K562 (cell line): Measurements from ENCODE around the gene SMS. TPM values are rescaled to one million over a fixed set of nuclear protein-coding genes. Genes with fewer than 3 reads are reported as not detected.

Source experiments
- ATAC-seq: fragments of 200-7000 bp; cut with Tn5 transposase; 3 replicates; pipeline ENCODE4 v1.9.1; 2020; ENCODE audit warnings: moderate library complexity
- BruUV-seq: library from RNA; stranded (reverse); fragments of 400-500 nt; replicated peaks from 2 replicates; lab custom pipeline; 2021; lab: Mats Ljungman, UMichigan
- CTCF ChIA-PET: fragments of 300-600 bp; formaldehyde crosslinking; extraction: SDS; loops from one replicate; lab custom pipeline; 2021; ENCODE audit warnings: low intra/inter-chr PET ratio; lab: Yijun Ruan, JAX
- POLR2A ChIA-PET: fragments of 300-600, 350-650 bp; sonication (Branson Sonifier 250); formaldehyde crosslinking; extraction: SDS; loops from one replicate; lab custom pipeline; 2021; ENCODE audit warnings: antibody characterized with exemption, inconsistent platforms; lab: Yijun Ruan, JAX
- DNase-seq, 4 experiments: peaks; one replicate each; pipeline versions ENCODE4 v3.0.0 to v3.0.0-alpha.2; 2011 to 2018; ENCODE audit warnings: low spot score in 3 of 4, mixed read lengths in 3 of 4; ENCODE audit errors: extremely low read depth in 1 of 4
- FAIRE-seq: peaks from 2 replicates; lab custom pipeline; 2011; peaks lifted over from hg19 to GRCh38; lab: Jason Lieb, UNC
- H2AFZ ChIP-seq: 2 replicates; pipeline ENCODE4 v1.6.0; 2011; ENCODE audit warnings: low read depth, low read length, control low read depth, inconsistent platforms
- H3K27ac ChIP-seq: fragments of 200-600 bp; 3 replicates; pipeline ENCODE4 v1.8.0; 2011; ENCODE audit warnings: low read depth, mild to moderate bottlenecking, control low read depth, inconsistent platforms, low read length, moderate library complexity, mixed read lengths; ENCODE audit errors: extremely low read depth
- H3K27me3 ChIP-seq, 2 experiments: fragments of 300-600 bp in 1 of 2; 2 replicates in 1 of 2; 3 replicates in 1 of 2; pipeline versions ENCODE4 v1.6.0 to v1.8.0; 2011; ENCODE audit warnings: inconsistent platforms in 2 of 2, low read length in 2 of 2, mild to moderate bottlenecking in 1 of 2, mixed read lengths in 1 of 2, moderate library complexity in 1 of 2; ENCODE audit not compliant: control insufficient read depth in 2 of 2, insufficient read depth in 2 of 2
- H3K36me3 ChIP-seq: fragments of 300-600 bp; 3 replicates; pipeline ENCODE4 v1.8.0; 2011; ENCODE audit warnings: mild to moderate bottlenecking, low read length, inconsistent platforms; ENCODE audit not compliant: control insufficient read depth, insufficient read depth
- H3K4me1 ChIP-seq, 2 experiments: fragments of 200-600 bp in 1 of 2; replicated peaks in 1 of 2; 2 replicates in 1 of 2; 3 replicates in 1 of 2; pipeline versions ENCODE4 v1.5.1 to v1.8.0; 2011; ENCODE audit warnings: inconsistent platforms in 2 of 2, low read length in 2 of 2, mild to moderate bottlenecking in 1 of 2, mixed read lengths in 1 of 2, moderate library complexity in 1 of 2; ENCODE audit not compliant: control insufficient read depth in 2 of 2, insufficient read depth in 2 of 2
- H3K4me2 ChIP-seq: 2 replicates; pipeline ENCODE4 v1.6.1; 2011; ENCODE audit warnings: low read length, control low read depth, inconsistent platforms, mixed read lengths; ENCODE audit not compliant: insufficient read depth
- H3K4me3 ChIP-seq: fragments of 200-600 bp; sonication (generic), shearing (Covaris generic); 2 replicates; pipeline ENCODE4 v1.5.1; 2016; ENCODE audit warnings: control low read depth, inconsistent platforms
- H3K79me2 ChIP-seq: fragments of 200-600 bp; 3 replicates; pipeline ENCODE4 v1.8.0; 2011; ENCODE audit warnings: low read length, inconsistent platforms; ENCODE audit not compliant: control insufficient read depth, insufficient read depth
- H3K9ac ChIP-seq, 2 experiments: 2 replicates each; pipeline versions ENCODE4 v1.6.0 to v1.6.1; 2011; ENCODE audit warnings: low read depth in 2 of 2, low read length in 2 of 2, control low read depth in 1 of 2, inconsistent platforms in 1 of 2, mild to moderate bottlenecking in 1 of 2, mixed read lengths in 1 of 2; ENCODE audit not compliant: insufficient read depth in 1 of 2
- H3K9me1 ChIP-seq: one replicate; pipeline ENCODE4 v1.6.0; 2011; ENCODE audit warnings: inconsistent platforms, mild to moderate bottlenecking, low read length, moderate library complexity; ENCODE audit not compliant: control insufficient read depth, insufficient read depth
- H3K9me3 ChIP-seq: replicated peaks from 2 replicates; pipeline ENCODE4 v1.5.1; 2011; ENCODE audit warnings: low read depth, low read length, inconsistent platforms; ENCODE audit not compliant: control insufficient read depth, insufficient read depth
- H4K20me1 ChIP-seq: replicated peaks from 2 replicates; pipeline ENCODE4 v1.6.1; 2011; ENCODE audit warnings: low read length, inconsistent platforms, mixed read lengths; ENCODE audit not compliant: control insufficient read depth, insufficient read depth
- BCOR ChIP-seq: fragments of 450-650 bp; IDR thresholded peaks from 2 replicates; pipeline ENCODE4 v1.6.1; 2016
- CTCFL ChIP-seq: IDR thresholded peaks from 2 replicates; pipeline ENCODE4 v1.6.1; 2011; ENCODE audit warnings: borderline replicate concordance, low read depth, mild to moderate bottlenecking, moderate library complexity, low read length; ENCODE audit not compliant: insufficient read depth, poor library complexity, severe bottlenecking
- DPF2 ChIP-seq: fragments of 450-650 bp; IDR thresholded peaks from 2 replicates; pipeline ENCODE4 v1.6.1; 2016
- HDAC1 ChIP-seq, 2 experiments: fragments of 450-650 bp; IDR thresholded peaks; 2 replicates each; pipeline ENCODE4 v1.6.1; 2016 to 2017; ENCODE audit warnings: inconsistent platforms in 1 of 2, mild to moderate bottlenecking in 1 of 2, moderate library complexity in 1 of 2
- MAFG ChIP-seq: fragments of 450-650 bp; conservative IDR thresholded peaks from 2 replicates; pipeline ENCODE4 v1.6.1; 2016; ENCODE audit warnings: missing genetic modification characterization, missing compliant biosample characterization
- MTA2 ChIP-seq: fragments of 450-650 bp; IDR thresholded peaks from 2 replicates; pipeline ENCODE4 v1.6.1; 2016; ENCODE audit warnings: low read depth
- MYNN ChIP-seq, 2 experiments: sonication (generic); formaldehyde crosslinking in 1 of 2; IDR thresholded peaks; 2 replicates each; pipeline versions ENCODE4 v1.5.0 to v1.6.1; 2016 to 2020; ENCODE audit warnings: antibody characterized with exemption in 1 of 2, missing genetic modification reagents in 1 of 2
- NCOA1 ChIP-seq: fragments of 450-650 bp; IDR thresholded peaks from 2 replicates; pipeline ENCODE4 v1.6.1; 2016; ENCODE audit warnings: low read depth
- NFE2 ChIP-seq: IDR thresholded peaks from 2 replicates; pipeline ENCODE4 v1.6.1; 2014; ENCODE audit warnings: antibody characterized with exemption, low read depth
- NFIX ChIP-seq: fragments of 250-450 bp; sonication (Bioruptor Pico); IDR thresholded peaks from 2 replicates; pipeline ENCODE4 v1.4.0; 2020; ENCODE audit warnings: low read depth, mild to moderate bottlenecking, moderate library complexity
- RAD51 ChIP-seq: fragments of 450-650 bp; IDR thresholded peaks from 2 replicates; pipeline ENCODE4 v1.7.1; 2016; ENCODE audit warnings: low read depth, mild to moderate bottlenecking, borderline replicate concordance
- SIN3B ChIP-seq: fragments of 450-650 bp; IDR thresholded peaks from 2 replicates; pipeline ENCODE4 v1.6.1; 2017; ENCODE audit warnings: low read depth, mild to moderate bottlenecking, moderate library complexity
- SMAD1 ChIP-seq: fragments of 150-350 bp; IDR thresholded peaks from 2 replicates; pipeline ENCODE4 v1.6.1; 2014; ENCODE audit warnings: low read length, low read depth; ENCODE audit not compliant: partially characterized antibody
- SPI1 ChIP-seq: IDR thresholded peaks from 2 replicates; pipeline ENCODE4 v1.6.1; 2011; ENCODE audit warnings: low read depth, low read length, control low read depth, borderline replicate concordance
- ZBTB1 ChIP-seq: sonication (generic); formaldehyde crosslinking; IDR thresholded peaks from 2 replicates; pipeline ENCODE4 v1.8.1; 2023; ENCODE audit warnings: missing genetic modification reagents, low read depth, mild to moderate bottlenecking, borderline replicate concordance
- ZBTB33 ChIP-seq: sonication (generic); formaldehyde crosslinking; IDR thresholded peaks from 2 replicates; pipeline ENCODE4 v1.8.1; 2023; ENCODE audit warnings: mild to moderate bottlenecking, missing genetic modification reagents
- ZBTB34 ChIP-seq: fragments of 250-450 bp; sonication (Bioruptor Pico); IDR thresholded peaks from 2 replicates; pipeline ENCODE4 v1.8.0; 2021; ENCODE audit warnings: mild to moderate bottlenecking, moderate library complexity
- ZC3H4 ChIP-seq: sonication (generic); formaldehyde crosslinking; IDR thresholded peaks from 2 replicates; pipeline ENCODE4 v1.9.0; 2021; ENCODE audit warnings: missing genetic modification reagents, borderline replicate concordance
- ZEB2 ChIP-seq: fragments of 450-650 bp; IDR thresholded peaks from 2 replicates; pipeline ENCODE4 v1.6.1; 2016
- ZNF253 ChIP-seq: fragments of 250-450 bp; sonication (Bioruptor Pico); conservative IDR thresholded peaks from 2 replicates; pipeline ENCODE4 v1.6.1; 2021; ENCODE audit warnings: mild to moderate bottlenecking
- WGBS: fragments of 100-300 bp; shearing (Covaris generic); methylation state at CpG from one replicate; pipeline ENCODE4 v1.1.6; 2016; ENCODE audit warnings: low coverage, mixed read lengths; ENCODE audit not compliant: insufficient coverage; ENCODE audit errors: missing lambda C conversion rate; 5-methylcytosine and 5-hydroxymethylcytosine counted together
- in situ Hi-C: fragments of 300-500 bp; cut with MboI; formaldehyde crosslinking; loops from 4 replicates; pipeline ENCODE4 v1.15.0; 2018; ENCODE audit warnings: inconsistent platforms, mixed read lengths
- intact Hi-C: fragments of 100-400 bp; cut with micrococcal nuclease; formaldehyde crosslinking; loops from 2 replicates; pipeline ENCODE4 v1.14.2; 2022
- polyA plus RNA-seq, 8 experiments: library from polyadenylated mRNA; depleted of rRNA in 4 of 8; stranded (reverse) in 5 of 8; unstranded in 3 of 8; fragments of >200 nt; fragmentation: Nextera tagmentation in 2 of 8; fragmentation: Illumina TruSeq in 1 of 8; extraction: Ambion mirVana in 2 of 8; extraction: Trizol in 1 of 8; gene quantifications; 2 replicates each; pipeline versions ENCODE4 v1.2.1 to v1.2.3, GENCODE V29; 2011 to 2014; ENCODE audit warnings: inconsistent platforms in 1 of 8, missing spikeins in 1 of 8
- total RNA-seq, 7 experiments: library from RNA; depleted of rRNA in 6 of 7; stranded (reverse); fragments of >200 nt in 6 of 7; fragmentation: Illumina TruSeq in 2 of 7; extraction: Trizol in 2 of 7; gene quantifications; 2 replicates each; pipeline versions ENCODE4 v1.2.1 to v1.2.3, GENCODE V29; 2011 to 2021; ENCODE audit warnings: low replicate concordance in 1 of 7

SMS gene
- total and polyA plus RNA-seq, 9 of the 15 experiments (the other 6 are each of a cell fraction or from before 2014, with no cell fraction given), result 71.1 to 193 (median 152) TPM

- peak in 2 of 4 experiments; percentile 15 to 62 for DNase-seq
- H3K4me1 ChIP-seq, result peaks cover 0 to 27% of the 10 kb centered on the region in 2 experiments; a peak in 4 of 5 replicates
- intact Hi-C loops, result no loop called here
- no peaks in the 10 kb centered on the region for H3K27me3 ChIP-seq
- no peaks in the 10 kb centered on the region for H3K9me1 ChIP-seq
- H4K20me1 ChIP-seq, result peaks cover 6% of the 10 kb centered on the region; the same call in 1 of the 2 replicates
- no peak overlapping the region for H2AFZ ChIP-seq
- peaks cover 96% of the 10 kb centered on the region for H3K79me2 ChIP-seq
- no peaks in the 10 kb centered on the region for H3K9me3 ChIP-seq
- peak; percentile 84 for ATAC-seq
- H3K27ac ChIP-seq, result peak overlapping the region; percentile 64; the same call in 2 of the 3 replicates
- peak; percentile 79 for FAIRE-seq
- no peak overlapping the region for H3K4me3 ChIP-seq
- H3K9ac ChIP-seq, result peak overlapping the region; percentile 17 to 29; a peak in 2 of 4 replicates
- 8% methylated on average over 4 of the region's 6 CpGs for WGBS
- peaks cover 22% of the 10 kb centered on the region; the same call in 2 of the 3 replicates for H3K36me3 ChIP-seq
- ChIA-PET CTCF (no interaction called here), POLR2A (interaction anchor here (1.8 kb wide), 1 partner anchor 12 kb away, joined by 4 read pairs; no protein-coding TSS in a partner anchor)
- no TSS peak for BruUV-seq
- in situ Hi-C loops, result no loop called here
- H3K4me2 ChIP-seq, result peak overlapping the region; percentile 55
- TF ChIP-seq SPI1 (no peak), ZNF253 (CRISPR knock-in tag) (no peak), MTA2 (no peak), ZEB2 (no peak), NCOA1 (no peak), ZBTB1 (CRISPR knock-in tag) (no peak), BCOR (no peak), DPF2 (no peak), NFIX (no peak), RAD51 (no peak), MYNN (IDR thresholded peaks at IDR 0.05) (no peak), MYNN (CRISPR knock-in tag; IDR thresholded peaks at IDR 0.05) (no peak), ZBTB34 (CRISPR knock-in tag) (no peak), HDAC1 (IDR thresholded peaks at IDR 0.05) (no peak), ZC3H4 (CRISPR knock-in tag) (no peak), ZBTB33 (CRISPR knock-in tag) (no peak), NFE2 (peak; percentile 82), MAFG (0 out of 2 replicates have a peak, but pooled peaks have one; percentile 15), CTCFL (no peak), SMAD1 (no peak), SIN3B (no peak)
Observed at GRCh38 chrX:21952624-21953023, 12.1 kb downstream of the SMS start.
